Effector CD8-positive, alpha-beta T cell (primary cell): Measurements from ENCODE around the gene GLRX.

ENCODE experiments used
- DNase-seq: peaks from one replicate; lab custom pipeline; 2025; lab: John Stamatoyannopoulos, UW

The GLRX gene

DNA sequence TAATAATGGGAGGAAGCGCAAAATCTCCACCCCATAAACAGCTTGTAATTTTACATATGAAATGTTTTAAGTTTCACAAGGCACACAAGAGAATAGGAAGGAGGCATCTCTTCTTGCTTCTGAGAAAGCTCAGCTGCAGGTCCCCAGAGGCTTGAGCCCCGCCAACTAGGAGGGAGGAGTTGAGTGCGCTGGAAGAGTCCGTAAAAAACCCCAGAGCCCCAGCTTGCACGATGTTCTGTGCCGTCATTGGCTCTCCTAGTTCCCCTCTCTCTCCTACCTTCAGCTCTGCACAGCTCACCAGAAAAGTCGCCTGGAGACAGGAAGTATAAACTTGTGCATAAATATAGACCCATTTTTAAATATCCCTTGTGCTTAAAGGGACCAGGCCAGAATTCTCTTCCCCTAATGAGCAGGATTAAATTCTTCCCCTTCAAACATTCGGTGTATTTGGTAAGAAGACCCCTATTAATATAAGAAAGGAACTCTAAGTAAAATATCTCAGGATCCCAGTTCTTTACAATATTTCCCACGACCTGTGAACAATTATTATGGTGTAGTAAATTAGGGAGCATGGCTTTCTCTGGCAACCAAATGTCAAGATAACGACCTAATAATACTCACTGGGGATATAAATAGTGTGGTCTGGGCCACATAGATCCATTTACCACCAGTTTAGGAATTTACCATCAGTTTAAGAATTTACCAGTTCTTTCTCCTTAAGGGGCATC lies 13.7 kb downstream of the GLRX start:
- DNase-seq: peak; percentile 69

DNA sequence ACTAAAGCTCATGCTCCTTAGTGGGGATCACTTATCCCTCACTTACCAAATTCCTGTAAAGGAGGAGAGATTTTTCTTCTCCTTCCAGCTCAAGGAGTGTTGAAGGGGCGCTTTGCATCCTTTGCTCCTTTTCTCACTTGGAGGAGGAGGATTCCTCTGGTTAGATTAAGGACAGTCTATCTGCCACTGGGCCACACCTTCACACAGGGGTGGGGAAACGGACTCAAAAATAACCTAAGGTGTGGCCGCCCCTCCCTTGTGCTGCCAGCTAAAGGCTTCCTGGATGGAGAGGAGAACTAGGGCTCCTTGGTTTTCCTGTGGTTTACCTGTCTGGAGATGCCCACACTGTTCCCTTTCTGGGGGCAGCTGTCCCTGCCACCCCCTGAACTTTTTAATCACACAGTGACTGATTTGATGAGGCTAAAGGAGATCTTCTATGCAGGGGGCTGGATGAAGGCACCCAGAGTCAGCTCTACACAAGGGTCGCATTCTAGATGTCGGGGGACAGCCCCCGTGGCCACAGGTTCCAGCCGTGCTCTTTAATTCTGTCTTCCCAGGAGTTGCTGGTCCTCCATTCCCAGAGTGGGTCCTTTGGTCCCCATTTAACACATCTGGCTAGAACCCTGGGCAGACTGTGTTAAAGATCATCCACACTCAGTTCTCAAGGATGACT lies 14.4 kb downstream of the GLRX start:
- no peak for DNase-seq

DNA sequence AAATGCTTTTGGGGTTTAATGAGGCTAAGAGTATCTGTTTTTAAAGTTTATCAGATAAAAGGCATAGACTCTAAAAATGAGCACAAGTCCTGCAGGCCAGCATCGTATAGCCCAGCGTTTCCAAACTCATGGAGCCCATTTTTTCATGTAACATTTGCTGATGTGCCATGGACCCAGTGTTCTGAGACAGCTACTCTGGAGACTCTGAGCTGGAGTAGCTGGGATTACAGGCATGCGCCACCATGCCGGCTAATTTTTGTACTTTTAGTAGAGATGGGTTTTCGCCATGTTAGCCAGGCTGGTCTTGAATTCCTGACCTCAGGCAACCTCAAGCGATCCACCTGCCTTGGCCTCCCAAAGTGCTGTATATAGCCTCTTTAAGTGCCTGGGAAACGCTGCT lies 15.8 kb downstream of the GLRX start:
- no peak for DNase-seq

DNA sequence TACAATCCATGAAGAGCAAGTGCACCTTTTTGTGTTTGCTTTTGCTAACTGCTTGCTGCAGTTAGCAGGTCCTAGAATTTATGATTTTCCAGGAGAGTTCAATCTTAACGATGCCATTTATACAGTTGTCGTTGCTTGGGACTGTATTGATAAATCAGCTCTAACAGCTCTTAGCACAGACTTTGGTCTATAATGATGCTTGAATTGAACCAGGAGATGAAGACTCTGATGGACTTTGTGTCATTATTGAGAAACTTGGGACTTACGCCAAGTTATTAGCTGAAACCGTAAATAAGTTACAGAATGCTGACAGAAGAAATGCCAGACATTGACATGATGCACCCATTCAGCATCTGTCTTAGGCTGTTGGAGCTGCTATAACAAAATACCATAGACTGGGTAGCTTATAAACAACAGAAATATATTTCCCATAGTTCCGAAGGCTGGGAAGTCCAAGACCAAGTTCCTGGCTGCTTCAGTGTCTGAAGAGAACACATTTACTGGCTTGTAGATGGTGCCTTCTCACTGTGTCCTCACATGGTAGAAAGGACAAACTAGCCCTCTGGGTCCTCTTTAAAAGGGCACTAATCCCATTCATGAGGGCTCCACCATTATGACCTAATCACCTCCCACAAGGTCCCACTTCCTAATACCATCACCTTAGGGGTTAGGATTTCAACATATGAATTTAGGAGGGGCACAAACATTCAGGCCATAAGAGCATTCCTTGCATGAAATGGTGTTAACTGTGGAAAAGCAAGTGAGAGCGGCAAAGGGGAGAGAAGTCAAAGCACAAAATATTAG lies 17.6 kb downstream of the GLRX start:
- no peak for DNase-seq

DNA sequence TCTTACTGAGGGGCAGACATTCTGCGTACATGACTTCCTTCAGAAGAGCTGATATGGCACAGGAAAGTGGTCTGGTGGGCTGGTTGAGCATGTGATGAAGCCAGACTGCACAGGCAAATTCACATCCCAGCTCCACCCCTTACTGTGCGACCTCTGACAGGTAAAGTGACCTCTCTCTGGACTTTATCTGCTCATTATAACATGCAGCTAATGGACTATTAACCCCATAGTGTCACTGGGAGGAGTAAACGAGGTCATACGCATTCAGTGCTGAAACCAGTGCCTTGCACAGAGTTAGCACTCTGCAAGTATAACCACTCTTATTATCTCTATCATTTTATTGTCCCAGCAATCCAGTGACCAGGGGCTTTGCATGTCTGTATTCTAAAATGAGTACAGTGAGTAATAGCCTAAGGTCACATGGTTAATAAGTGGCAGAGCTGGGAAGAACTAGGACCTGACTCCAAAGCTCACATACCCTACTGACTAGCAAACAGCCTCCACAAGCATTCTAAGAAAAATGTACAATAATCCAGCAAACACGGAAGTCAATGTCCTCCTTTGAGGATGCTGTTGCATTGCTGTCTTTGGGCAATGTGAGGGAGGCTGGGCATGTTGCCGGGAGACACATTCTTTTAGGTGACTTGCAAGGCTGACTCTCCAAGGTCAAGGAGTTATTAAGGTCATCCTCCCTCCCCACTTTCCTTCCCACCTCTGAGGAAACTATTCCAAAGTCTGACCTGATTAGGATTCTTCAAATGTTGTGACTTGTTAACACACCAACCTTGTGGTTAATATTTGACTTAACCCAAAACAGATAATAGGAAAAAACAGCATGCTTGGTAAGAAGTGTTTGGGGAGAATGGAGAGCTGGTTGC lies 19.0 kb downstream of the GLRX start:
- DNase-seq: no peak

DNA sequence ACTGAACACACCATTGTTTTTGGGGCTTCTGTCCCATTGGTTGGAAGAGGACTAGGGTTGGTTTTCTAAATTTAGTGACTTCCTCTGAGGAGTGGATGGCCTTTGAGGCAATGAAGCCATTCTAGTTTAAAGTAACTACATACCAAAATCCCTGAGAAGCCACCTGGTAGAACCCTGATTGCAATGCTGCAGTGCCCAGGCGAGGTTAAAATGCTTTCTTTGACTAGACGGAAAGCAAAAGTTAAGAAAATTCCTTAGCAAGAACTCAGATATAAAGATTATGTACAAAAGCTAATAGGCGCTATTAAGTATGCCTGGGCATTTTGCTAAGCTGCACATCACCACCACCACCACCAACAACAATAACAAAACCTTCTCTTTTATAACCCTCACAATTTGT lies 20.6 kb downstream of the GLRX start:
- no peak for DNase-seq

DNA sequence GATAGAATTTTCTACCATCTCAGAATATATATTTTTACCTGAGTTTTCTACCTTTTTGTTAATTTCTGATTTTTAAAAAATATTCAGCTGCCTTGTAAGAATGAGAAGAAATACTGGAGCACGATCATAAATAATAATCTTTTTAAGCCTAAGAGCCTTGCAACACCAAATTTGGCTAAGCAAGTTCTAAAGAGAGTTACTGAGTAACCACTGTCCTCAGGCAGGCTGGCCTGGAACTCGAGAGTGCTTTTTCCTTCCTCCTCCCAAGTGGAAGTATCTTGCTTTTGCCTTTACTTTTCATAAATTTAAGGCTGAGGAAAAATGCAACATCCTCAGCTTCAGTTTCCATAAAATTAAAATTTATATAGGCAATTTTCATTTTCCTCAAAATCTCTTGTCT lies 21.0 kb downstream of the GLRX start:
- DNase-seq: no peak

DNA sequence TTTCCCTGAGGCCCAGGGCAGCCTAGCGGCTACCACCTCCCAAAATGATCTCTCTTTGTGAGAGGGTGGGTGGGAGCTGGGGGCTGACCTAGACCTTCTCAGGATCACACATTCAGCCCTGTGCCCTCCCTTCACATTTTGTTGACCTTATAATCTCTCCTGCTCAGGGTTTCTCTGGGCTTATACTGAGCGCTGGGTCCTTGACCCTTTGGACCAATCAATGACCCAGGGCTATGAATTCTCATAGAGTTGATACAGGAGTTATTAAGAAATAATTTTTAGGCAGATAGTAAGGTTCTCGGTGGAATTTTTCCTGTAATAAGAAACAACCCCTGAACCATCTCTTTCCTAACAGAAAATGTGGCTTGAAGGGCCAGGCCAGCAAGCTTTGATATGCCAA lies 22.0 kb downstream of the GLRX start:
- no peak for DNase-seq

DNA sequence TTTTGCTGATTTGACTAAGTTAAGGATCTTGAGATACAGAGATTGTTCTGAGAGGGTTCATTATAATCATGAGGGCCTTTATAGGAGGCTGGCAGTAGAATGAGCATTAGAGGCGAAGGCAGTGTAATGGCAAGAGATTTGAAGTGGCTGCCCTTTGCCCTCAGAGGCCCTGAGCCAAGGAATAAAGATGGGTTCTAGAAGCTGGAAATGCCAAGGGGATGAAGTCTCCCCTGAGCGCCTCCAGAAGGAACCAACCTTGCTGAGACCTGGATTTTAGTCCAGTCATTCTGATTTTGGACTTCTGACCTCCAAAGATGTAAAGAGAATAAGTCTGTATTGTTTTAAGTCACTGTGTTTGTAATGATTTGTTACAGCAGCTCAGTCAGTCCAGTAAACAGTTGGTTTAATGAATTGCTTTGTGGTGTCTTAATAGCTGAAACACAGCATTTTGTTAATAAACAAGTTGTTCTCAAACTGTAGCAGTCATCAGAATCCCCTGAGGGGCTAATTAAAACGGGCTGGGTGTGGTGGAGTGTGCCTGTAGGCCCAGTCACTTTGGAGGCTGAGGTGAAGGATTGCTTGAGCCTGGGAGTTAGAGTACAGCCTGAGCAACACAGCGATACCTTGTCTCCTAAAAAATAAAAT lies 23.2 kb downstream of the GLRX start:
- no peak for DNase-seq

DNA sequence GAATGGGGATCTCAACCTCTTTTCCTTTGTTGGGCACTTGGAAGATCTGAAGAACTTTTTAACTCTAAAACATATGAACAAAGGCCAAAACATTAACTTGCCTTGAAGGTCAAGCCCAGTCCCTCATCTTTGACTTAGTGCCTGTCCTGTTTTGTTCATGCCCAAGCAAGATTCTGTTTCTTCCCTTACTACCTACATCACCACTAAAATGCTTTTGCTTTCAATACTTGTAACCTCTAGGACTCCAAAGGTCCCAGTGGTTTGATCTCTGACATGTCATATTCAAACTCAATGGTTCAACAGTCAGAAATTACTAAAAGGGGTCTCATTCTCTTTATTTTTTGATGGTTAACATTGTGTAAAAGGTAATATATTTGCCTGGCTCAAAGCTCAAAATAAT lies 24.0 kb downstream of the GLRX start:
- no peak for DNase-seq

DNA sequence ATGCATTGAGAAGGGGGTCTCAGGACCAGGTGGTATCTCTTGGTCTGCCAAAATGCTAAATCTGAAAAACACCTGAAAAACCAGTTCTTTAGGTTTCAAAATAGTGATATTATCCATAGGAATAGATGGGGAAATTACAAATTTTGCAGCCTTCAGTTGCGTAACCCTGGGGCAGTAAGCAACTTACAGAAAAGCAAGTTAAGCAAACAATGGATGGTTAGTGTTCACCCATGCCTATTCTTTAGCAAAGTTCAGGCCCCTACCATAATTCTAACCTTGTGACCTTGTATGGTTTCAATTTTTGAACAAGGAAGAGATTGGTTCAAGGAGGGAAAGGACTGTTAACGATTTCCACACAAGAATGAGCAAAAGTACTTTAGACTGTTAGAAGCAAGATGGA lies 24.5 kb downstream of the GLRX start:
- no peak for DNase-seq

DNA sequence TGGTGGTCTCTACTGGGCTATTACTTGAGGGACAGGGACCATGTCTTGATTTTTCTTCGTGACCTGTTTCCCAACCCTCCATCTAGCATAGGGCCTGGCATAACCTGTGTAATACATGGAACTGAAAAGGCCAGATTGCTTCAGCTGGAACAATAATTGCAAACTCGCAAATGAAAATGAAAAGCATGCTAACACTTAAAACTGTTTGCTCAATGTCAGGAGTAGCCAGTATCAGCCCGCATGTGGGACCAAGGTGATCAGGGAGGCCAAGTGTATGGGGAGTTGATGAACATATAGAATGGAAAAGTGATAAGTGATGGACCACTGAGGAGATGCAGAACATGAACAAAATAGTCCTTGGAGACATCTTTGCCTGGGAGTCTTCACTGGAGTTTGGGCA lies 25.2 kb downstream of the GLRX start:
- no peak for DNase-seq

DNA sequence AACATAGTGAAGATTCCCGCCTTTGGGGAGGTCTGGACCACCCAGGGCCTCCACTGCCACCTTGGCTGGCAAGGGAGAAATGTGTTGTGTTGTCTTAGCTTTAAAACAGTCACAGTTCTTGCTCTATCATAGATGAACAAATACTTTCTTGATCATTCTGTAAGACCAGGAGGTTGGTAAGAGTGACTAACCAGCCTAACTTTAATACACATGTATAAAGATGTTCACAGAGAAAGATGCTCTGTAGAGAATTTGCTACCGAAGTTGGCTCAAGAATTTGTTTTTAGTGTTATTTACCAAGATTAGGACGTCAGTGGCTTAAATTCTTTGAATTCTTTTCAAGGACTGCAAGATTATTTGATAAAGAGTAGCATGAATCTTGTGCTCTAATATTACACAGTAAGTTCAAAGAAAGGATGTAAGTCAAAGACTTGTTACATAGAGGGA lies 28.4 kb downstream of the GLRX start:
- no peak for DNase-seq

DNA sequence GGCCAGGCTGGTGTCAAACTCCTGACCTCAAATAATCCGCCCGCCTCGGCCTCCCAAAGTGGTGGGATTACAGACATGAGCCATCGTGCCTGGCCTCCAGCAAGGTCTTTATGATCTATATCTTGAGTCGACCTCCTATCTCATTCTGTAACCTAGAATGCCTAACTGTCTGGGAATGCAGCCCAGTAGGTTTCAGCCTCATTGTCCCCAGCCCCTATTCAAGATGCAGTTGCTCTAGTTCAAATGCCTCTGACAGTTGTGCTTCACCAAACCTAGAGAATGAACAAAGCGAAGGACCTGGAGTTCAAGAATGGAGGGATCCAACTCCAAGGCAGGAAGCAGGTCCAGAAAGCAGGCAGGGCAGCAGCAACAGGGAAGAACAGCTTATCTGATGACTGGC lies 30.8 kb downstream of the GLRX start:
- DNase-seq: no peak

DNA sequence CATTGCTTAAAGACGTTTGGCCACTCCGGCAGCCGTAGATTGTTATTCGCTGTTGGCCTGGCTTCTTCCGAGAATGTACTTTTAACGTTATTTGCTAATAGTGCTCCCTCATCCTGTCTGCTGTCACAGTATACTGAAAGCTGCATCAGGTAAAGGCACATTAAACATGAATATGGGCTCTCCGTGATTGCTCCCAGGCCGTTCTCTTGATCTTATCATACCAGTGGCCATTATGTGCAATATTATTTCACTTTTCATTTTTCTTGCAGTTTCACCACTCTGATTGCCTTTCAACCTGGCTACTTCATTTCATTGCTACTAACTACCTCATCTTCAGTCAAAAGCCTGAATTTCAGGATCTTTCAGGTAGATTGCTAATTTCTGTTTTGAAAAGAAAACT lies 34.0 kb downstream of the GLRX start:
- DNase-seq: no peak

DNA sequence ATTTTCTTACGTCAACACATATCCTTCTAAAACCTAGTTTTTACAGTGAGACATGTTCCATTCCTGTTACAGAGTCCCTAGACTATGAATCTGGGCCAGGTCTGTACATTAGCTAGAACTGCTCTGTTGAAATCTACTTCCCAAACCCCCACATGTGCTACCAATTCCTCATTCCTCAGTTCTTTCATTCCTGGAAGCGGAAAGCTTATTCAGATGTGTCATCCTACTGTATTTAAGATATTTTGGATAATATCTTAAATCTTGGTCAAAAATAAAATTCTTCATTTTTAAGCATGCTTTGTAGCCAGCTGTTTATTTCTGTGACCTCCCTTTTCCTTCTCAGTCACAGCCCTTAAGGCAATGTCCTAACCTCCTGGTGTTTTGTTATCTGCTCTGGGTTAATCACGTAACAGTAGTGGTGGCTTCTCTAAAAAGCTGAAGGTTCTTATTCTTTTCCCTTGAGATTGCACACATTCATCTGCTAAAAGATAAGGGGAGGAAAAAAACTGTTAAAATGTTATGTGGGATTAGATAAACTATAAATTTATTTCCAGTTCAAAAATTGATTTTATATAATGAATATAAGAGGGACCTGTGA lies 35.6 kb downstream of the GLRX start:
- DNase-seq: no peak

DNA sequence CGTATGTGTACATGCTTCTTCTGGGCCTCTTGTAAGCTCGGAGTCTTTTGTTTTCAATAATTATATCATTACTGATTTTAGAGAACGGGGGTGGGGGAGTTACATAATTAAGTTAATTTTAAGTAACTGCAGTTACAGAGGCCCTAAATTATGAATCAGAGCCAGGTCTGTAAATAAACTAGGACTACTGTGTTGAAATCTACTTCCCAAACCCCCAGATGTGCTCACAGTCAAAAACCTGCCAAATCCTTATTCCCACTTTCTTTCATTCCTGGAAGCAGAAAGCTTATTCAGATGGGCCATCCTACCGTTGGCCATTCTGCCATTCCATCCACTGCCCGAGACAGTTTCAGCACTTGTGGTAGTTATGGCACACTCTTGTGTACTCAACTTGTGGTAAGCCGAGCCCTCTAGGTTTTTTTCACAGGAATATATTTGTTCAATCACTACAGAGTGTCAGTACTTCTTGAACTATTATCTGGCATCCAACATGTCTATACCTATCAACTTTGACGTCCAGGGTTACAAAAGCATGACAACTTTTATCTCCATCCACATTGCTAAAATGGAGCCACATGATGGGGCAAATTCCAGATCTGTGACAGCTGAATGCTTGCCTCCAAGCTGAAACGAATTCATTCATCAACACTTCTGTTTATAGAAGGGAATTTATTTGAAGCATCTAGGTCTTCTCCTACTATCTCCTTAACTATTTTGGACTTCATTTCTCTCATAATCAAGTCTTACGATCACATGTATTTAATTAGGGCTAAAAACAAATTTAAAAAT lies 37.8 kb downstream of the GLRX start:
- DNase-seq: no peak

DNA sequence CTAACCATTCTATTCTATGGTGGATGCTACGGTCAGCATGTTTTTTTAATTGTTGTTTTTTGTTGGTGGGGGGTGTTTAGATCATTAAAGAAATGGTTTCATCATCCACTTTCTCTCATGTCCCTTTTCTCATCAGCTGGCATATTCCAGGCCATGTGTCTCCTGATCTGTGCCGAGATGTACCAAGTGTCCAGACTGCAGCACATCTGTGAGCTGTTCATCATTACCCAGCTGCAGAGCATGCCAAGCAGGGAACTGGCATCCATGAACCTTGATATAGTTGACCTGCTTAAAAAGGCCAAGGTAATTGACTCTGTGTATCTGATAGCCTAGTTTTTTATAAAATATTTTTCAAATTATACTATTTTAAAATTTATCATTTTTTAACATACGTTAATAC lies 38.9 kb downstream of the GLRX start:
- DNase-seq: no peak

DNA sequence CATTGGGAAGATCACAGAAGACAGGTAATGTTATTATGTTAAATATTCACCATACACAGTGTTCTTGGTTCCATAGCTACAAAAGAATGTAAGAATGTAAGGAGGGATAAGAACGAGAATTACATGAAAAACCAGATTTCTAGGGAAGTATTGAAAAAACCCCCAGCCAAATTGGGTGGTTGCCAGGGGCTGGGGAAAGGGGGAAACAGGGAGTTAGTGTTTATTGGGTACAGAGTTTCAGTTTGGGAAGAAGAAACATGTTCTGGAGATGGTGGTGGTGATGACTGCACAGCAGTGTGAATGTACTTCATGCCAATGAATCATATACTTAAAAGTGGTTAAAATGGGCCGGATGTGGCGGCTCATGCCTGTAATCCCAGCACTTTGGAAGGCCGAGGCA lies 40.3 kb downstream of the GLRX start:
- no peak for DNase-seq

DNA sequence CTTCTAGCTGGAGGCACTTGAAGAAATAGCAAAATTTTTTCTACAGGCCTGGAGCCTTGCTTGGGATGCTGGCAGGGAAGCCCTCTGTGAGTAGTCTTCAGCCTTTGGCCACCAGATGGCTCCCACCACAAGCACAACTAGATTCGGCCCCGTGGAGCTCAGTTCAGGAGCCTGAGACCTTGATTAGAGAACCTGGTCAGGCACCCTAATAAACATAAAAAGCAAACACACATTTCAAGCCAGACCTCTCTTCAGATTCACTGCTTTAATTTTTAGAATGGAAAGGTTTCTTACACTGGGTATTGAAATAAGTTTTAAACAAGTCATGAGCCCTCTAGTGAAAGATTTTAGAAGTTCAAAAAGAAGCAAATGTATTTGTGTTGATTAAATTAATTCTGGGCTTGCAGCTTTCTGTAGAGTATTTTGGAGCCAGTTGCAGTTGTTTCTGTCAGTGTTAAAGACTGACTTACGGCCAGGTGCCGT lies 41.4 kb downstream of the GLRX start:
- DNase-seq: peak; percentile 50
